Measurements from ENCODE around the gene RPP25L.

The RPP25L gene

GRCh38 chr9:34637356-34638137 is 25.6 kb upstream of the RPP25L start, which contains the start of gene SIGMAR1:
SIGMAR1 (minus strand) TSS chr9:34637787; CDS start chr9:34637697, 90 bp downstream.
- DNase-seq, result peak; percentile 89

- no peak for DNase-seq
Observed at GRCh38 chr9:34636791-34637355, 25.0 kb upstream of the RPP25L start.

- DNase-seq, result no peak
Observed at GRCh38 chr9:34635556-34635955, 23.7 kb upstream of the RPP25L start.

- DNase-seq, result no peak
Observed at GRCh38 chr9:34634551-34635248, 22.8 kb upstream of the RPP25L start.

GRCh38 chr9:34633851-34634550 is 22.1 kb upstream of the RPP25L start:
- DNase-seq, result peak; percentile 36

- no peak for DNase-seq
Observed at GRCh38 chr9:34633166-34633565, 21.3 kb upstream of the RPP25L start.

GRCh38 chr9:34630402-34631154 is 18.7 kb upstream of the RPP25L start:
- no peak for DNase-seq

GRCh38 chr9:34629491-34629808 is 17.6 kb upstream of the RPP25L start:
- DNase-seq, result no peak

GRCh38 chr9:34628656-34629490 is 17.0 kb upstream of the RPP25L start, which contains the start of gene ARID3C:
ARID3C (minus strand) TSS chr9:34629066; CDS start chr9:34628014, 1,052 bp downstream.
- DNase-seq, result peak; percentile 16

- no peak for DNase-seq
Observed at GRCh38 chr9:34627716-34628655, 16.1 kb upstream of the RPP25L start.

GRCh38 chr9:34625186-34625486 is 13.2 kb upstream of the RPP25L start:
- DNase-seq, result no peak

GRCh38 chr9:34624475-34625185 is 12.7 kb upstream of the RPP25L start:
- DNase-seq, result no peak

GRCh38 chr9:34623374-34624235 is 11.7 kb upstream of the RPP25L start:
- no peak for DNase-seq

GRCh38 chr9:34620061-34620994 is 8.4 kb upstream of the RPP25L start, which contains the start of gene DCTN3:
DCTN3 (minus strand) TSS chr9:34620495; CDS start chr9:34620464, 31 bp downstream.
- DNase-seq, result peak; percentile 96

GRCh38 chr9:34615132-34615531 is 3.2 kb upstream of the RPP25L start:
- DNase-seq, result no peak

GRCh38 chr9:34612788-34613390 is 992 bp upstream of the RPP25L start:
- DNase-seq, result peak; percentile 74

GRCh38 chr9:34611251-34611810 is 566 bp downstream of the RPP25L start:
- no peak for DNase-seq
